MM.1S (cell line): Measurements from ENCODE around the gene DONSON.

Experiments
- DNase-seq: peaks from one replicate; pipeline ENCODE4 v3.0.0-alpha.2; 2015
- H2AFZ ChIP-seq: fragments of 300-600 bp; sonication (generic); 2 replicates; pipeline ENCODE4 v1.6.0; 2016; ENCODE audit warnings: antibody characterized with exemption, low read length
- H3F3A ChIP-seq: fragments of 300-600 bp; sonication (generic); 2 replicates; pipeline ENCODE4 v1.6.1; 2016; ENCODE audit warnings: mild to moderate bottlenecking, antibody characterized with exemption, low read length, moderate library complexity, mixed read lengths; ENCODE audit not compliant: insufficient read depth
- H3K27ac ChIP-seq: fragments of 300-600 bp; sonication (generic); 2 replicates; pipeline ENCODE4 v1.5.1; 2016; ENCODE audit warnings: mild to moderate bottlenecking, low read length
- H3K27me3 ChIP-seq: fragments of 300-600 bp; sonication (generic); replicated peaks from 2 replicates; pipeline ENCODE4 v1.6.0; 2016; ENCODE audit warnings: low read length; ENCODE audit not compliant: insufficient read depth
- H3K36me3 ChIP-seq: fragments of 300-600 bp; sonication (generic); replicated peaks from 2 replicates; pipeline ENCODE4 v1.6.1; 2016; ENCODE audit warnings: mild to moderate bottlenecking, low read length, mixed read lengths; ENCODE audit not compliant: insufficient read depth
- H3K4me1 ChIP-seq: fragments of 300-600 bp; sonication (generic); 2 replicates; pipeline ENCODE4 v1.6.1; 2016; ENCODE audit warnings: low read length, mixed read lengths
- H3K4me2 ChIP-seq: fragments of 300-600 bp; sonication (generic); 2 replicates; pipeline ENCODE4 v1.6.0; 2016; ENCODE audit warnings: low read depth, low read length
- H3K4me3 ChIP-seq: fragments of 300-600 bp; sonication (generic); 2 replicates; pipeline ENCODE4 v1.5.1; 2016; ENCODE audit warnings: low read length, mixed read lengths
- H3K79me2 ChIP-seq: fragments of 300-600 bp; sonication (generic); 2 replicates; pipeline ENCODE4 v1.6.1; 2016; ENCODE audit warnings: mixed run types, low read length, mixed read lengths
- H3K9ac ChIP-seq: fragments of 300-600 bp; sonication (generic); 2 replicates; pipeline ENCODE4 v1.6.1; 2016; ENCODE audit warnings: low read length, mixed read lengths
- H3K9me2 ChIP-seq: fragments of 300-600 bp; sonication (generic); replicated peaks from 2 replicates; pipeline ENCODE4 v1.6.1; 2016; ENCODE audit warnings: mild to moderate bottlenecking, low read length, mixed read lengths; ENCODE audit not compliant: insufficient read depth
- H3K9me3 ChIP-seq: fragments of 300-600 bp; sonication (generic); replicated peaks from 2 replicates; pipeline ENCODE4 v1.6.1; 2016; ENCODE audit warnings: mild to moderate bottlenecking, low read length, mixed read lengths; ENCODE audit not compliant: insufficient read depth
- H4K20me1 ChIP-seq: fragments of 300-600 bp; sonication (generic); 2 replicates; pipeline ENCODE4 v1.6.1; 2016; ENCODE audit warnings: mild to moderate bottlenecking, low read length, moderate library complexity, mixed read lengths; ENCODE audit not compliant: insufficient read depth
- CTCF ChIP-seq: fragments of 300-600 bp; sonication (generic); IDR thresholded peaks from 2 replicates; pipeline ENCODE4 v1.5.1; 2016; ENCODE audit warnings: antibody characterized with exemption, low read length, mixed read lengths
- EZH2 ChIP-seq: fragments of 300-600 bp; sonication (generic); optimal IDR thresholded peaks from 2 replicates; pipeline ENCODE3; 2017; ENCODE audit warnings: low read depth, mild to moderate bottlenecking, antibody characterized with exemption, low read length, mixed read lengths
- EZH2phosphoT487 ChIP-seq: fragments of 300-600 bp; sonication (generic); IDR thresholded peaks from 2 replicates; pipeline ENCODE4 v1.6.1; 2018; ENCODE audit warnings: antibody characterized with exemption, low read length

The DONSON gene

GRCh38 chr21:33551664-33552063, 36.8 kb downstream of the DONSON start:
- Histone ChIP-seq H3K9me3 (no peaks in the 10 kb centered on the region), H3K9ac (no peak overlapping the region), H3F3A (no peaks in the 10 kb centered on the region), H3K4me3 (no peak overlapping the region), H3K27ac (no peak overlapping the region), H3K27me3 (no peaks in the 10 kb centered on the region), H3K4me1 (no peaks in the 10 kb centered on the region), H3K79me2 (peaks cover 98% of the 10 kb centered on the region), H2AFZ (no peak overlapping the region), H3K9me2 (no peaks in the 10 kb centered on the region), H3K4me2 (no peak overlapping the region), H3K36me3 (peaks cover 73% of the 10 kb centered on the region), H4K20me1 (peaks cover 67% of the 10 kb centered on the region)
- TF ChIP-seq EZH2 (no peak), EZH2phosphoT487 (no peak), CTCF (no peak)
- no peak for DNase-seq

DNA sequence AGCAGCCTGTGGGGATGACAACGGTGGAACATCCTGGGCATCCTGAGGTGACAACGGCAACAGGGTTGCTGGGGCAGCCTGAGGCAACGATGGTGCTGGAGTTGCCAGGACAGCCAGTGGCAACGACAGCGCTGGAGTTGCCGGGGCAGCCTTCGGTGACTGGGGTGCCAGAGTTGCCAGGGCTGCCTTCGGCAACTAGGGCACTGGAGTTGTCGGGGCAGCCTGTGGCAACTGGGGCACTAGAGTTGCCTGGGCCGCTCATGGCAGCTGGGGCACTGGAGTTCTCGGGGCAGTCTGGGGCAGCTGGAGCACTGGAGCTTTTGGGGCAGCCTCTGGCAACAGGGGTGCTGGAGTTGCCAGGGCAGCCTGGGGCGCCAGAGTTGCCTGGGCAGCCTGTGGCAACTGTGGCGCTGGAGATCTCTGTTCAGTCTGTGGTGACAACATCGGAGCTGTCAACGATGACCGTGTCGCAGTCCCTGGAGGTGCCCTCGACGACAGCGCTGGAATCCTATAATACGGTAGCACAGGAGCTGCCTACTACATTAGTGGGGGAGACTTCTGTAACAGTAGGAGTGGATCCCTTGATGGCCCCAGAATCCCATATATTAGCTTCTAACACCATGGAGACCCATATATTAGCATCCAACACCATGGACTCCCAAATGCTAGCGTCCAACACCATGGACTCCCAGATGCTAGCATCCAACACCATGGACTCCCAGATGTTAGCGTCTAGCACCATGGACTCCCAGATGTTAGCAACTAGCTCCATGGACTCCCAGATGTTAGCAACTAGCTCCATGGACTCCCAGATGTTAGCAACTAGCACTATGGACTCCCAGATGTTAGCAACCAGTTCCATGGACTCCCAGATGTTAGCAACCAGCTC, 37.5 kb downstream of the DONSON start:
- no peaks in the 10 kb centered on the region for H3K4me1 ChIP-seq
- H4K20me1 ChIP-seq: peaks cover 66% of the 10 kb centered on the region

GRCh38 chr21:33549848-33550771, 38.4 kb downstream of the DONSON start:
- 0 out of 2 replicates have a peak, but pooled peaks cover 7% of the 10 kb centered on the region for H3K4me1 ChIP-seq
- no peak overlapping the region for H2AFZ ChIP-seq
- peaks cover 99% of the 10 kb centered on the region for H3K79me2 ChIP-seq
- no peaks in the 10 kb centered on the region for H3K27me3 ChIP-seq
- peaks cover 64% of the 10 kb centered on the region for H3K36me3 ChIP-seq
- H3K9me3 ChIP-seq: no peaks in the 10 kb centered on the region
- TF ChIP-seq EZH2phosphoT487 (no peak), CTCF (no peak)
- no peak overlapping the region for H3K27ac ChIP-seq
- H3K9me2 ChIP-seq: no peaks in the 10 kb centered on the region
- no peak overlapping the region for H3K4me2 ChIP-seq
- H3F3A ChIP-seq: no peaks in the 10 kb centered on the region
- no peak overlapping the region for H3K4me3 ChIP-seq
- H4K20me1 ChIP-seq: peaks cover 67% of the 10 kb centered on the region
- H3K9ac ChIP-seq: no peak overlapping the region
- no peak for DNase-seq

More for the DNA sequence above, 37.5 kb downstream of the DONSON start:
- no peaks in the 10 kb centered on the region for H3K9me3 ChIP-seq
- H3K79me2 ChIP-seq: peaks cover 99% of the 10 kb centered on the region
- no peak for TF ChIP-seq EZH2phosphoT487
- TF ChIP-seq EZH2: no peak
- no peak for TF ChIP-seq CTCF
- no peaks in the 10 kb centered on the region for H3K9me2 ChIP-seq
- no peak overlapping the region for H3K4me3 ChIP-seq
- peaks cover 71% of the 10 kb centered on the region for H3K36me3 ChIP-seq
- no peak for DNase-seq
- H3K4me2 ChIP-seq: no peak overlapping the region
- H3F3A ChIP-seq: no peaks in the 10 kb centered on the region
- no peaks in the 10 kb centered on the region for H3K27me3 ChIP-seq
- H3K27ac ChIP-seq: no peak overlapping the region
- no peak overlapping the region for H3K9ac ChIP-seq
- H2AFZ ChIP-seq: no peak overlapping the region
